ENCODE data around the gene TJP1. TPM values are rescaled to one million over a fixed set of nuclear protein-coding genes. Genes with fewer than 3 reads are reported as not detected.
"Not testable (repeated sequence)": the region's sequence is repeated elsewhere in the genome, so short reads cannot be mapped to it uniquely, and the experiment has no call there.

Gene TJP1
- total RNA-seq, 1 experiment from 2014 or later, result 129 TPM

DNA sequence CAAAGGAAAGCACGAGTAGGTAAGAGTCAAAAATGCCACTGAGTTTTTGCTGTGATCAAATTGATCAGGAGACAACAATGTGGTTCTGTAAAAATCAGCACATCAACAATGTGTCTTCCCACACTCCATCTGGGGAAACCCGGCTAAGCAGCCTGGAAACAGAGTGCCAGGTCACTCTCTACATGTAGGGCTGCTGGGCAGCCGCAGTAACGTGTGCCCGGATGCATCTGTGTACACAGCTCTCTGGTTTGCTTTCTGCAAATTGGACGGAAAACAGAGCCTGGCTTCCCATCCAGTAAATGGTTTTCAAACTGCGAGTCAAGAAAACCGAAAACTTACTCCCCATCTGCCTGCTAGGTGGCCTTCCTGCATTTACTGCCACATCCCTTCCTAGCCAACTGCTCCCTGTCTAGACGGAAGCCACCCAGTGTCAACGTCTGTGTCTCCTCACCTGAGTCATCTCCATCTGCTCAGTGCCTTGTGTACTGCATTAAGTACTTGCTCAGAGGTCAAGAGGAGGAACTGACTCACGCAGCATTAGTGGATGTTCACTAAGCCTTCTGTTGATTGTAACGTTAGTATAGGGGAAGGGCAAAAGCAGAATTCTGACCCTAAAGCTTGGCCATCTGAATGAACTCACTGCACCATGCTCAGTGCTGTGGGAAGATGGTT lies 124.1 kb downstream of the TJP1 start (continued):
- TF ChIP-seq AFF4 (CRISPR knock-in tag; IDR thresholded peaks at IDR 0.05; ENCODE audit: borderline replicate concordance) (no peak), ZNF232 (CRISPR knock-in tag; IDR thresholded peaks at IDR 0.05) (no peak)
- TF ChIP-seq, protein P1, sequence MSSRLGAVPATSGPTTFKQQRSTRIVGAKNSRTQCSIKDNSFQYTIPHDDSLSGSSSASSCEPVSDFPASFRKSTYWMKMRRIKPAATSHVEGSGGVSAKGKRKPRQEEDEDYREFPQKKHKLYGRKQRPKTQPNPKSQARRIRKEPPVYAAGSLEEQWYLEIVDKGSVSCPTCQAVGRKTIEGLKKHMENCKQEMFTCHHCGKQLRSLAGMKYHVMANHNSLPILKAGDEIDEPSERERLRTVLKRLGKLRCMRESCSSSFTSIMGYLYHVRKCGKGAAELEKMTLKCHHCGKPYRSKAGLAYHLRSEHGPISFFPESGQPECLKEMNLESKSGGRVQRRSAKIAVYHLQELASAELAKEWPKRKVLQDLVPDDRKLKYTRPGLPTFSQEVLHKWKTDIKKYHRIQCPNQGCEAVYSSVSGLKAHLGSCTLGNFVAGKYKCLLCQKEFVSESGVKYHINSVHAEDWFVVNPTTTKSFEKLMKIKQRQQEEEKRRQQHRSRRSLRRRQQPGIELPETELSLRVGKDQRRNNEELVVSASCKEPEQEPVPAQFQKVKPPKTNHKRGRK (CRISPR knock-in tag; IDR thresholded peaks at IDR 0.05; ENCODE audit: borderline replicate concordance), result no peak
- TF ChIP-seq, protein P2, sequence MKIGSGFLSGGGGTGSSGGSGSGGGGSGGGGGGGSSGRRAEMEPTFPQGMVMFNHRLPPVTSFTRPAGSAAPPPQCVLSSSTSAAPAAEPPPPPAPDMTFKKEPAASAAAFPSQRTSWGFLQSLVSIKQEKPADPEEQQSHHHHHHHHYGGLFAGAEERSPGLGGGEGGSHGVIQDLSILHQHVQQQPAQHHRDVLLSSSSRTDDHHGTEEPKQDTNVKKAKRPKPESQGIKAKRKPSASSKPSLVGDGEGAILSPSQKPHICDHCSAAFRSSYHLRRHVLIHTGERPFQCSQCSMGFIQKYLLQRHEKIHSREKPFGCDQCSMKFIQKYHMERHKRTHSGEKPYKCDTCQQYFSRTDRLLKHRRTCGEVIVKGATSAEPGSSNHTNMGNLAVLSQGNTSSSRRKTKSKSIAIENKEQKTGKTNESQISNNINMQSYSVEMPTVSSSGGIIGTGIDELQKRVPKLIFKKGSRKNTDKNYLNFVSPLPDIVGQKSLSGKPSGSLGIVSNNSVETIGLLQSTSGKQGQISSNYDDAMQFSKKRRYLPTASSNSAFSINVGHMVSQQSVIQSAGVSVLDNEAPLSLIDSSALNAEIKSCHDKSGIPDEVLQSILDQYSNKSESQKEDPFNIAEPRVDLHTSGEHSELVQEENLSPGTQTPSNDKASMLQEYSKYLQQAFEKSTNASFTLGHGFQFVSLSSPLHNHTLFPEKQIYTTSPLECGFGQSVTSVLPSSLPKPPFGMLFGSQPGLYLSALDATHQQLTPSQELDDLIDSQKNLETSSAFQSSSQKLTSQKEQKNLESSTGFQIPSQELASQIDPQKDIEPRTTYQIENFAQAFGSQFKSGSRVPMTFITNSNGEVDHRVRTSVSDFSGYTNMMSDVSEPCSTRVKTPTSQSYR (CRISPR knock-in tag; IDR thresholded peaks at IDR 0.05), result no peak

DNA sequence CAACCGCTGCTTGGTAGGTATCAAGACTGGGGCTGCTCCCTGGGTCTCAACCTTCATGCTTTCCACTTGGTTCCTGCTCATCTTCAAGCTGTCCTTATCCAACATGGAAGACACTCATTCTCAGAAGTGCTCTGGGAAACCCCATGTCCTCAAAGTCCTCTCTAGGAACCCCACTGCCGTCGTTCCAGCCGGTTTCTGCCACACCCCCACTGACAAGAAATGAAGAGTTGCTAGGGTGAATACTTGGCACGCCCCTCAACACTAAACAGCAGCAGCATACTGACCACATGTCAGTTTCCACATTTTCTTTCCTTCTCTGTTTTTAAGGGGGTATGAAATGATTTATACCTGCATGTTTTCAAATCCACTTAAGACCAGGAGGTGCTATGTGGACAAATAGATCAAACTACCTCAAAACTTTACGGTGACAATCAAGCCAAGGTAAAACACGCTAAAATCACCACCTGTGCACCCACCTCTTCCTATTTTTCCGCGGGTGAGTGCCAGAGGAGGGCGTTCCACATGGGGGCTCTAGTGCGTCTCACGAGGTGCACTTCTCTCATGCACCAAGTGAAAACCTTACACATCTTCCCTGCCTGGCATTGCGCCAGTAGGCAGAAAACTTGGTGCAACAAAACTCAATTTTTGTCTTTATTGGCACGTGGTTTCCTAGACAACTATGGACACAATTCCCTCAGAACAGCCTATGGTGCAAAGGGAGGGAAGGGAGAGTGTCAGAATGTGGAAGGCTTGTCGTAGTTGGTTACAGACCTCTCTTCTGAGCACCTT lies 125.1 kb downstream of the TJP1 start:
- Mint-ChIP-seq H3K27ac (peak overlapping the region; percentile 3; the same call in 1 of the 2 replicates), H3K27me3 (ENCODE audit: low read depth) (no peaks in the 10 kb centered on the region), H3K4me3 (no peak overlapping the region), H3K36me3 (peaks cover 22% of the 10 kb centered on the region), H3K9me3 (no peaks in the 10 kb centered on the region), H3K4me1 (peaks cover 3% of the 10 kb centered on the region)
- DNase-seq (ENCODE audit: low spot score) (no peak), ATAC-seq (peak; percentile 21; the same call in 1 of the 2 replicates)
- CTCF ChIA-PET, result interaction anchor here (0.8 to 1.2 kb wide), 3 partner anchors 182 to 289 kb away, joined by 3 to 6 read pairs (median 3); no protein-coding TSS in a partner anchor
- POLR2A ChIA-PET, result no interaction called here
- TF ChIP-seq, protein P3, sequence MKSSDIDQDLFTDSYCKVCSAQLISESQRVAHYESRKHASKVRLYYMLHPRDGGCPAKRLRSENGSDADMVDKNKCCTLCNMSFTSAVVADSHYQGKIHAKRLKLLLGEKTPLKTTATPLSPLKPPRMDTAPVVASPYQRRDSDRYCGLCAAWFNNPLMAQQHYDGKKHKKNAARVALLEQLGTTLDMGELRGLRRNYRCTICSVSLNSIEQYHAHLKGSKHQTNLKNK (CRISPR knock-in tag; IDR thresholded peaks at IDR 0.05), result no peak

- H3K9me3 Mint-ChIP-seq; CTCF ChIA-PET; H3K27me3 Mint-ChIP-seq (ENCODE audit: low read depth); ATAC-seq; H3K4me3 Mint-ChIP-seq; H3K27ac Mint-ChIP-seq; POLR2A ChIA-PET; DNase-seq (ENCODE audit: low spot score); H3K4me1 Mint-ChIP-seq: not testable (repeated sequence)
- peaks cover 16% of the 10 kb centered on the region for H3K36me3 Mint-ChIP-seq
These were observed 125.8 kb downstream of the TJP1 start for GRCh38 chr15:29696506-29696905.

GRCh38 chr15:29695489-29696167 lies 126.6 kb downstream of the TJP1 start:
- no peak overlapping the region for H3K27ac Mint-ChIP-seq
- peak; percentile 41 for DNase-seq (ENCODE audit: low spot score)
- H3K4me1 Mint-ChIP-seq, result peaks cover 9% of the 10 kb centered on the region
- POLR2A ChIA-PET, result no interaction called here
- no peaks in the 10 kb centered on the region for H3K27me3 Mint-ChIP-seq (ENCODE audit: low read depth)
- no peak for TF ChIP-seq FOXJ3 (CRISPR knock-in tag; IDR thresholded peaks at IDR 0.05; ENCODE audit: borderline replicate concordance)
- no peak for TF ChIP-seq ZNF219 (CRISPR knock-in tag; IDR thresholded peaks at IDR 0.05; ENCODE audit: borderline replicate concordance)
- TF ChIP-seq, protein P4, sequence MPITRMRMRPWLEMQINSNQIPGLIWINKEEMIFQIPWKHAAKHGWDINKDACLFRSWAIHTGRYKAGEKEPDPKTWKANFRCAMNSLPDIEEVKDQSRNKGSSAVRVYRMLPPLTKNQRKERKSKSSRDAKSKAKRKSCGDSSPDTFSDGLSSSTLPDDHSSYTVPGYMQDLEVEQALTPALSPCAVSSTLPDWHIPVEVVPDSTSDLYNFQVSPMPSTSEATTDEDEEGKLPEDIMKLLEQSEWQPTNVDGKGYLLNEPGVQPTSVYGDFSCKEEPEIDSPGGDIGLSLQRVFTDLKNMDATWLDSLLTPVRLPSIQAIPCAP (CRISPR knock-in tag; IDR thresholded peaks at IDR 0.05), result no peak
- TF ChIP-seq, protein P5, sequence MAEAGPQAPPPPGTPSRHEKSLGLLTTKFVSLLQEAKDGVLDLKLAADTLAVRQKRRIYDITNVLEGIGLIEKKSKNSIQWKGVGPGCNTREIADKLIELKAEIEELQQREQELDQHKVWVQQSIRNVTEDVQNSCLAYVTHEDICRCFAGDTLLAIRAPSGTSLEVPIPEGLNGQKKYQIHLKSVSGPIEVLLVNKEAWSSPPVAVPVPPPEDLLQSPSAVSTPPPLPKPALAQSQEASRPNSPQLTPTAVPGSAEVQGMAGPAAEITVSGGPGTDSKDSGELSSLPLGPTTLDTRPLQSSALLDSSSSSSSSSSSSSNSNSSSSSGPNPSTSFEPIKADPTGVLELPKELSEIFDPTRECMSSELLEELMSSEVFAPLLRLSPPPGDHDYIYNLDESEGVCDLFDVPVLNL (CRISPR knock-in tag; IDR thresholded peaks at IDR 0.05; ENCODE audit: borderline replicate concordance, low read depth), result no peak
- H3K4me3 Mint-ChIP-seq, result no peak overlapping the region
- CTCF ChIA-PET, result interaction anchor here (1.8 kb wide), 1 partner anchor 230 kb away, joined by 14 read pairs; no protein-coding TSS in a partner anchor
- peaks cover 7% of the 10 kb centered on the region for H3K36me3 Mint-ChIP-seq
- no peaks in the 10 kb centered on the region for H3K9me3 Mint-ChIP-seq
- ATAC-seq, result peak; percentile 76
